ENCODE data around the gene C17orf113.

- TF ChIP-seq CTCF (CRISPR knock-in tag; IDR thresholded peaks at IDR 0.05) (no peak), CEBPB (IDR thresholded peaks at IDR 0.05; ENCODE audit: borderline replicate concordance, low read depth, low read length) (no peak), USF2 (IDR thresholded peaks at IDR 0.05; ENCODE audit: low read depth, low read length) (no peak), USF2 (CRISPR knock-in tag; IDR thresholded peaks at IDR 0.05; ENCODE audit: borderline replicate concordance) (no peak), SP2 (CRISPR knock-in tag; IDR thresholded peaks at IDR 0.05) (no peak), E2F2 (CRISPR knock-in tag; IDR thresholded peaks at IDR 0.05; ENCODE audit: borderline replicate concordance) (no peak), ZNF10 (CRISPR knock-in tag; IDR thresholded peaks at IDR 0.05; ENCODE audit: borderline replicate concordance, low read depth) (no peak), MAX (IDR thresholded peaks at IDR 0.05) (no peak), PREB (CRISPR knock-in tag; IDR thresholded peaks at IDR 0.05) (no peak)
- TF ChIP-seq, protein P1, sequence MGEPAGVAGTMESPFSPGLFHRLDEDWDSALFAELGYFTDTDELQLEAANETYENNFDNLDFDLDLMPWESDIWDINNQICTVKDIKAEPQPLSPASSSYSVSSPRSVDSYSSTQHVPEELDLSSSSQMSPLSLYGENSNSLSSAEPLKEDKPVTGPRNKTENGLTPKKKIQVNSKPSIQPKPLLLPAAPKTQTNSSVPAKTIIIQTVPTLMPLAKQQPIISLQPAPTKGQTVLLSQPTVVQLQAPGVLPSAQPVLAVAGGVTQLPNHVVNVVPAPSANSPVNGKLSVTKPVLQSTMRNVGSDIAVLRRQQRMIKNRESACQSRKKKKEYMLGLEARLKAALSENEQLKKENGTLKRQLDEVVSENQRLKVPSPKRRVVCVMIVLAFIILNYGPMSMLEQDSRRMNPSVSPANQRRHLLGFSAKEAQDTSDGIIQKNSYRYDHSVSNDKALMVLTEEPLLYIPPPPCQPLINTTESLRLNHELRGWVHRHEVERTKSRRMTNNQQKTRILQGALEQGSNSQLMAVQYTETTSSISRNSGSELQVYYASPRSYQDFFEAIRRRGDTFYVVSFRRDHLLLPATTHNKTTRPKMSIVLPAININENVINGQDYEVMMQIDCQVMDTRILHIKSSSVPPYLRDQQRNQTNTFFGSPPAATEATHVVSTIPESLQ (CRISPR knock-in tag; conservative IDR thresholded peaks at IDR 0.05) = no peak
Observed at GRCh38 chr17:42094375-42095069, 44.1 kb upstream of the C17orf113 start.

All from HepG2 (cell line).